GM21515 (cell line): ENCODE measurements around the gene CDH13.

Experiments
- ATAC-seq: cut with Tn5 transposase; IDR thresholded peaks from one replicate; pipeline ENCODE4 v1.9.1; 2021; ENCODE audit not compliant: unreplicated experiment

The CDH13 gene

GRCh38 chr16:83215406-83216001 is 588.7 kb downstream of the CDH13 start:
- ATAC-seq, result no peak

- ATAC-seq, result no peak
Measured at GRCh38 chr16:83219285-83219684, 592.5 kb downstream of the CDH13 start.

GRCh38 chr16:83220066-83220465 is 593.3 kb downstream of the CDH13 start:
- no peak for ATAC-seq

GRCh38 chr16:83224642-83225041 is 597.9 kb downstream of the CDH13 start:
- ATAC-seq, result no peak

GRCh38 chr16:83227336-83227735 is 600.6 kb downstream of the CDH13 start:
- no peak for ATAC-seq

- ATAC-seq, result no peak
Measured at GRCh38 chr16:83231729-83232128, 605.0 kb downstream of the CDH13 start.

- no peak for ATAC-seq
Measured at GRCh38 chr16:83233153-83233552, 606.4 kb downstream of the CDH13 start.

GRCh38 chr16:83238949-83239691 is 612.4 kb downstream of the CDH13 start:
- no peak for ATAC-seq

- no peak for ATAC-seq
Measured at GRCh38 chr16:83244057-83244456, 617.3 kb downstream of the CDH13 start.

GRCh38 chr16:83245061-83245460 is 618.3 kb downstream of the CDH13 start:
- no peak for ATAC-seq

GRCh38 chr16:83247767-83248372 is 621.1 kb downstream of the CDH13 start:
- no peak for ATAC-seq

- no peak for ATAC-seq
Measured at GRCh38 chr16:83248735-83249463, 622.1 kb downstream of the CDH13 start.

- no peak for ATAC-seq
Measured at GRCh38 chr16:83253521-83253920, 626.8 kb downstream of the CDH13 start.

GRCh38 chr16:83258366-83258928 is 631.7 kb downstream of the CDH13 start:
- no peak for ATAC-seq

GRCh38 chr16:83266848-83267553 is 640.2 kb downstream of the CDH13 start:
- ATAC-seq, result no peak

GRCh38 chr16:83268169-83268568 is 641.4 kb downstream of the CDH13 start:
- ATAC-seq, result no peak

GRCh38 chr16:83269048-83269447 is 642.3 kb downstream of the CDH13 start:
- no peak for ATAC-seq

GRCh38 chr16:83269541-83269940 is 642.8 kb downstream of the CDH13 start:
- no peak for ATAC-seq

GRCh38 chr16:83270061-83270460 is 643.3 kb downstream of the CDH13 start:
- ATAC-seq, result no peak

- ATAC-seq, result no peak
Measured at GRCh38 chr16:83270640-83271039, 643.9 kb downstream of the CDH13 start.

- no peak for ATAC-seq
Measured at GRCh38 chr16:83271123-83271522, 644.4 kb downstream of the CDH13 start.
